Endothelial cell of umbilical vein (primary cell): ENCODE results near the gene SLC7A10. TPM values are rescaled to one million over a fixed set of nuclear protein-coding genes. Genes with fewer than 3 reads are reported as not detected.

Experiments used
- BruUV-seq: library from RNA; stranded (reverse); fragments of 400-500 nt; replicated peaks from 2 replicates; lab custom pipeline; 2021; lab: Mats Ljungman, UMichigan
- CTCF ChIA-PET: fragments of 300-600, 350-600 bp; sonication (Branson Sonifier 250); formaldehyde crosslinking; loops from one replicate; lab custom pipeline; 2021; ENCODE audit warnings: antibody characterized with exemption, inconsistent platforms; lab: Charles Lee
- POLR2A ChIA-PET: fragments of 300-600, 350-600 bp; sonication (Branson Sonifier 250); formaldehyde crosslinking; loops from one replicate; lab custom pipeline; 2021; ENCODE audit warnings: antibody characterized with exemption, inconsistent platforms; lab: Charles Lee
- DNase-seq: peaks from one replicate; pipeline ENCODE4 v3.0.0-alpha.2; 2011; ENCODE audit warnings: low read depth, low spot score
- FAIRE-seq: peaks from 2 replicates; lab custom pipeline; 2011; peaks lifted over from hg19 to GRCh38; lab: Jason Lieb, UNC
- H2AFZ ChIP-seq: 2 replicates; pipeline ENCODE4 v1.6.0; 2012; ENCODE audit warnings: low read depth, low read length, control low read depth, inconsistent platforms
- H3K27ac ChIP-seq: 2 replicates; pipeline ENCODE4 v1.5.1; 2011; ENCODE audit warnings: low read depth, mild to moderate bottlenecking, control low read depth, low read length, moderate library complexity; ENCODE audit not compliant: insufficient read depth
- H3K27me3 ChIP-seq, 2 experiments: 2 replicates each; pipeline versions ENCODE4 v1.6.0 to v1.6.1; 2011; ENCODE audit warnings: low read length in 2 of 2, mixed read lengths in 1 of 2; ENCODE audit not compliant: control insufficient read depth in 2 of 2, insufficient read depth in 2 of 2
- H3K36me3 ChIP-seq, 2 experiments: 2 replicates in 1 of 2; 3 replicates in 1 of 2; pipeline ENCODE4 v1.5.1; 2011; ENCODE audit warnings: low read length in 2 of 2, mild to moderate bottlenecking in 1 of 2, moderate library complexity in 1 of 2; ENCODE audit not compliant: control insufficient read depth in 2 of 2, insufficient read depth in 2 of 2; ENCODE audit errors: extremely low read depth in 1 of 2
- H3K4me1 ChIP-seq: 3 replicates; pipeline ENCODE4 v1.5.1; 2011; ENCODE audit warnings: mild to moderate bottlenecking, low read length; ENCODE audit not compliant: control insufficient read depth, insufficient read depth; ENCODE audit errors: extremely low read depth
- H3K4me2 ChIP-seq: 2 replicates; pipeline ENCODE4 v1.6.1; 2011; ENCODE audit warnings: low read length, control low read depth, mixed read lengths; ENCODE audit not compliant: insufficient read depth
- H3K4me3 ChIP-seq, 3 experiments: fragments of 200-600 bp in 1 of 3; sonication (generic), shearing (Covaris generic) in 1 of 3; replicated peaks in 1 of 3; 2 replicates each; pipeline ENCODE4 v1.5.1; 2011 to 2016; ENCODE audit warnings: control low read depth in 3 of 3, low read length in 3 of 3, mild to moderate bottlenecking in 2 of 3, inconsistent platforms in 1 of 3, low read depth in 1 of 3, moderate library complexity in 1 of 3; ENCODE audit not compliant: insufficient read depth in 1 of 3
- H3K79me2 ChIP-seq: 2 replicates; pipeline ENCODE4 v1.6.0; 2012; ENCODE audit warnings: low read length, inconsistent platforms; ENCODE audit not compliant: control insufficient read depth, insufficient read depth
- H3K9ac ChIP-seq: replicated peaks from 2 replicates; pipeline ENCODE3; 2011; ENCODE audit warnings: low read length, control low read depth; ENCODE audit not compliant: insufficient read depth; ENCODE audit errors: extremely low read depth
- H3K9me1 ChIP-seq: replicated peaks from 3 replicates; pipeline ENCODE4 v1.6.0; 2011; ENCODE audit warnings: mild to moderate bottlenecking, low read length; ENCODE audit not compliant: control insufficient read depth, insufficient read depth; ENCODE audit errors: extremely low read depth
- H3K9me3 ChIP-seq: replicated peaks from 2 replicates; pipeline ENCODE4 v1.5.1; 2012; ENCODE audit warnings: low read length, inconsistent platforms; ENCODE audit not compliant: control insufficient read depth, insufficient read depth
- H4K20me1 ChIP-seq: replicated peaks from 2 replicates; pipeline ENCODE3; 2011; ENCODE audit warnings: mild to moderate bottlenecking, low read length; ENCODE audit not compliant: control insufficient read depth, insufficient read depth; ENCODE audit errors: extremely low read depth
- CTCF ChIP-seq, 2 donors: IDR thresholded peaks; 1 replicate in 1 of 2; 2 replicates in 1 of 2; pipeline ENCODE4 v1.5.1; 2011; ENCODE audit warnings: low read length in 2 of 2, mild to moderate bottlenecking in 2 of 2, moderate library complexity in 2 of 2, control low read depth in 1 of 2, inconsistent platforms in 1 of 2, low read depth in 1 of 2; ENCODE audit not compliant: insufficient read depth in 1 of 2; ENCODE audit errors: extremely low read depth in 1 of 2
- EZH2 ChIP-seq: IDR thresholded peaks from 2 replicates; pipeline ENCODE4 v1.6.1; 2012; ENCODE audit warnings: borderline replicate concordance, low read depth, mild to moderate bottlenecking, moderate library complexity, low read length, inconsistent platforms; ENCODE audit not compliant: severe bottlenecking
- FOS ChIP-seq: IDR thresholded peaks from 2 replicates; pipeline ENCODE4 v1.6.1; 2011; ENCODE audit warnings: mild to moderate bottlenecking, low read length, moderate library complexity, borderline replicate concordance; ENCODE audit not compliant: insufficient read depth
- GATA2 ChIP-seq: IDR thresholded peaks from 2 replicates; pipeline ENCODE4 v1.7.0; 2011; ENCODE audit warnings: low read depth, mild to moderate bottlenecking, moderate library complexity, mixed read lengths, low read length; ENCODE audit not compliant: insufficient read length, insufficient read depth
- JUN ChIP-seq: IDR thresholded peaks from 2 replicates; pipeline ENCODE4 v1.6.1; 2011; ENCODE audit warnings: borderline replicate concordance, low read depth; ENCODE audit not compliant: insufficient read length, insufficient read depth
- MAX ChIP-seq: IDR thresholded peaks from 2 replicates; pipeline ENCODE4 v1.6.1; 2011; ENCODE audit not compliant: insufficient read depth, insufficient read length
- MYC ChIP-seq: IDR thresholded peaks from one replicate; pipeline ENCODE4 v1.6.1; 2011; ENCODE audit warnings: mild to moderate bottlenecking, low read depth, low read length
- POLR2A ChIP-seq: IDR thresholded peaks from 2 replicates; pipeline ENCODE4 v1.6.1; 2012; ENCODE audit warnings: low read depth, mild to moderate bottlenecking, control low read depth, low read length
- POLR2AphosphoS5 ChIP-seq: IDR thresholded peaks from 2 replicates; pipeline ENCODE4 v1.6.1; 2012; ENCODE audit warnings: low read depth, mild to moderate bottlenecking, control low read depth, low read length, moderate library complexity; ENCODE audit not compliant: insufficient read depth
- dilution Hi-C: fragments of 300-500 bp; cut with MboI; formaldehyde crosslinking; loops from one replicate; pipeline ENCODE4 v1.15.0; 2019; ENCODE audit warnings: low sequenced_read_pairs; ENCODE audit not compliant: extremely low pct_ligation_motif_present
- intact Hi-C: fragments of 100-400 bp; cut with micrococcal nuclease; formaldehyde crosslinking; loops from one replicate; pipeline ENCODE4 v1.10.0; 2022
- polyA plus RNA-seq, 4 experiments: library from polyadenylated mRNA; depleted of rRNA in 3 of 4; stranded (reverse) in 3 of 4; unstranded in 1 of 4; fragments of >200 nt; gene quantifications; 2 replicates each; pipeline versions ENCODE4 v1.2.1 to v1.2.3, GENCODE V29; 2011 to 2012; ENCODE audit warnings: missing spikeins in 1 of 4
- total RNA-seq: library from RNA; stranded (reverse); gene quantifications from 2 replicates; pipeline ENCODE4 v1.2.3, GENCODE V29; 2021

SLC7A10 gene
- total and polyA plus RNA-seq, 2 donors (not counting 3 experiments of a cell fraction or from before 2014, with no cell fraction given) = not detected

GRCh38 chr19:33232656-33233055 lies 7.0 kb upstream of the SLC7A10 start:
- intact Hi-C loops = no loop called here

More at GRCh38 chr19:33232656-33233055, 7.0 kb upstream of the SLC7A10 start:
- H3K27me3 ChIP-seq = peaks cover 2 to 9% of the 10 kb centered on the region in 2 experiments
- ChIA-PET POLR2A (no interaction called here), CTCF (no interaction called here)
- H2AFZ ChIP-seq = no peak overlapping the region
- dilution Hi-C loops = no loop called here
- no peaks in the 10 kb centered on the region for H3K79me2 ChIP-seq
- no peak for TF ChIP-seq POLR2A
- TF ChIP-seq POLR2AphosphoS5 = no peak
- no peak for TF ChIP-seq JUN
- no peak for TF ChIP-seq EZH2
- no peak for TF ChIP-seq CTCF (IDR thresholded peaks at IDR 0.05; ENCODE audit: extremely low read depth in 1 of 2, insufficient read depth in 1 of 2, low read depth in 1 of 2, low read length in 2 of 2)
- no peak for TF ChIP-seq MYC
- no peak for TF ChIP-seq GATA2
- no peak for TF ChIP-seq FOS
- no peak for TF ChIP-seq MAX
- no peaks in the 10 kb centered on the region for H3K9me1 ChIP-seq
- DNase-seq (no peak), FAIRE-seq (no peak)
- H3K36me3 ChIP-seq = no peaks in the 10 kb centered on the region
- no peak overlapping the region for H3K4me2 ChIP-seq
- no peaks in the 10 kb centered on the region for H4K20me1 ChIP-seq
- no peaks in the 10 kb centered on the region for H3K9me3 ChIP-seq
- no peak overlapping the region for H3K9ac ChIP-seq
- H3K4me1 ChIP-seq = no peaks in the 10 kb centered on the region
- no TSS peak for BruUV-seq
- no peak overlapping the region for H3K27ac ChIP-seq
- no peak overlapping the region for H3K4me3 ChIP-seq
